Natural killer cell (primary cell): ENCODE results near the gene PHF2. TPM values are rescaled to one million over a fixed set of nuclear protein-coding genes. Genes with fewer than 3 reads are reported as not detected.
A peak's percentile ranks its signal among the peaks of the same experiment; 100 is the strongest.

Experiments used
- ATAC-seq, 3 donors: fragments of 150-1000 bp in 2 of 3; fragments of 200-7000 bp in 1 of 3; cut with Tn5 transposase; 1 replicate in 1 of 3; 2 replicates in 2 of 3; pipeline ENCODE4 v1.10.0; 2021; ENCODE audit warnings: mild to moderate bottlenecking in 2 of 3, moderate library complexity in 2 of 3
- DNase-seq, 2 donors: peaks; one replicate each; pipeline versions ENCODE4 v3.0.0 to v3.0.0-alpha.2; 2013 to 2021; ENCODE audit warnings: mixed read lengths in 1 of 2
- H3K27ac ChIP-seq: one replicate; pipeline ENCODE4 v1.5.1; 2013; ENCODE audit warnings: mild to moderate bottlenecking, low read length
- H3K27me3 ChIP-seq: one replicate; pipeline ENCODE4 v1.6.1; 2013; ENCODE audit warnings: low read length; ENCODE audit not compliant: control insufficient read depth, insufficient read depth
- H3K36me3 ChIP-seq: one replicate; pipeline ENCODE4 v1.6.1; 2013; ENCODE audit warnings: low read length; ENCODE audit not compliant: control insufficient read depth, insufficient read depth
- H3K4me1 ChIP-seq: one replicate; pipeline ENCODE4 v1.6.1; 2013; ENCODE audit warnings: low read length; ENCODE audit not compliant: control insufficient read depth, insufficient read depth
- H3K4me3 ChIP-seq: one replicate; pipeline ENCODE4 v1.5.1; 2013; ENCODE audit warnings: low read length
- H3K9me3 ChIP-seq: one replicate; pipeline ENCODE4 v1.6.1; 2013; ENCODE audit warnings: low read length; ENCODE audit not compliant: control insufficient read depth, insufficient read depth
- H3K27ac Mint-ChIP-seq, 2 donors: one replicate each; pipeline ENCODE4 v1.8.0; 2022; ENCODE audit warnings: mild to moderate bottlenecking in 2 of 2, mixed read lengths in 2 of 2, moderate library complexity in 1 of 2
- H3K27me3 Mint-ChIP-seq, 2 donors: one replicate each; pipeline ENCODE4 v1.8.0; 2022; ENCODE audit warnings: low read depth in 2 of 2, mixed read lengths in 2 of 2
- H3K36me3 Mint-ChIP-seq: one replicate; pipeline ENCODE4 v1.8.0; 2022; ENCODE audit warnings: mixed read lengths
- H3K4me1 Mint-ChIP-seq, 2 donors: one replicate each; pipeline ENCODE4 v1.8.0; 2022; ENCODE audit warnings: mixed read lengths in 2 of 2
- H3K4me3 Mint-ChIP-seq: one replicate; pipeline ENCODE4 v1.8.0; 2022; ENCODE audit warnings: mild to moderate bottlenecking, moderate library complexity, mixed read lengths
- H3K9me3 Mint-ChIP-seq, 2 donors: one replicate each; pipeline ENCODE4 v1.8.0; 2022; ENCODE audit warnings: mixed read lengths in 2 of 2
- CTCF ChIP-seq: fragments of 200-600 bp; IDR thresholded peaks from one replicate; pipeline ENCODE4 v1.8.0; 2022; ENCODE audit warnings: antibody characterized with exemption
- WGBS: methylation state at CpG from one replicate; pipeline ENCODE4 v1.1.7; 2013; ENCODE audit warnings: missing lambda C conversion rate; ENCODE audit not compliant: insufficient coverage; 5-methylcytosine and 5-hydroxymethylcytosine counted together
- intact Hi-C: fragments of 100-400 bp; cut with micrococcal nuclease; formaldehyde crosslinking; loops from one replicate; pipeline ENCODE4 v1.14.2; 2022
- total RNA-seq, 4 donors: library from RNA; stranded (reverse); fragments of 120-200 nt in 1 of 4; gene quantifications; one replicate each; pipeline versions ENCODE4 v1.2.3 to v1.2.4, GENCODE V29; 2013 to 2022

The PHF2 gene
- total RNA-seq, 3 donors from 2014 or later (not counting 1 experiment from before 2014, with no cell fraction given), result 24.8 to 28.1 (median 26.4) TPM

- peaks cover 8% of the 10 kb centered on the region for H3K36me3 Mint-ChIP-seq
- ATAC-seq (no peak), DNase-seq (no peak)
- H3K9me3 ChIP-seq, result no peaks in the 10 kb centered on the region
- no peaks in the 10 kb centered on the region for H3K36me3 ChIP-seq
- no peak overlapping the region for H3K27ac Mint-ChIP-seq
- H3K4me3 Mint-ChIP-seq, result peak overlapping the region; percentile 45
- H3K27me3 Mint-ChIP-seq, result no peaks in the 10 kb centered on the region
- H3K4me1 ChIP-seq, result peaks cover 25% of the 10 kb centered on the region
- intact Hi-C loops, result no loop called here
- no peaks in the 10 kb centered on the region for H3K27me3 ChIP-seq
- no peak for TF ChIP-seq CTCF
- H3K4me3 ChIP-seq, result no peak overlapping the region
- peaks cover 9 to 27% of the 10 kb centered on the region in 2 donors for H3K4me1 Mint-ChIP-seq
- no peak overlapping the region for H3K27ac ChIP-seq
- no peaks in the 10 kb centered on the region for H3K9me3 Mint-ChIP-seq
- WGBS, result 96% methylated on average over 3 of the region's 3 CpGs
Measured at GRCh38 chr9:93573516-93573828, 2.9 kb upstream of the PHF2 start.

- ATAC-seq, result no peak
- Histone ChIP-seq H3K27me3 (no peaks in the 10 kb centered on the region), H3K27ac (no peak overlapping the region), H3K36me3 (no peaks in the 10 kb centered on the region), H3K4me3 (no peak overlapping the region), H3K9me3 (no peaks in the 10 kb centered on the region), H3K4me1 (peaks cover 27% of the 10 kb centered on the region)
- intact Hi-C loops, result no loop called here
- H3K27me3 Mint-ChIP-seq, result no peaks in the 10 kb centered on the region
- H3K9me3 Mint-ChIP-seq, result no peaks in the 10 kb centered on the region
- peaks cover 15 to 34% of the 10 kb centered on the region in 2 donors for H3K4me1 Mint-ChIP-seq
- 95% methylated on average over 8 of the region's 9 CpGs for WGBS
- no peak for TF ChIP-seq CTCF
- H3K27ac Mint-ChIP-seq, result peak overlapping the region; percentile 83 to 91
- DNase-seq, result no peak
- H3K36me3 Mint-ChIP-seq, result peaks cover 8% of the 10 kb centered on the region
- H3K4me3 Mint-ChIP-seq, result peak overlapping the region; percentile 70
Measured at GRCh38 chr9:93574091-93574899, 2.1 kb upstream of the PHF2 start.

GRCh38 chr9:93574900-93575795 lies 1.2 kb upstream of the PHF2 start:
- H3K36me3 Mint-ChIP-seq, result peaks cover 7% of the 10 kb centered on the region
- ATAC-seq (no peak), DNase-seq (no peak)
- H3K4me1 Mint-ChIP-seq, result peaks cover 24 to 43% of the 10 kb centered on the region in 2 donors
- peaks cover 24% of the 10 kb centered on the region for H3K4me1 ChIP-seq
- peak overlapping the region; percentile 72 for H3K27ac ChIP-seq
- WGBS, result 49% methylated on average over 28 of the region's 30 CpGs
- no peaks in the 10 kb centered on the region for H3K27me3 ChIP-seq
- no peak for TF ChIP-seq CTCF
- H3K27ac Mint-ChIP-seq, result peak overlapping the region; percentile 83 to 91
- H3K9me3 Mint-ChIP-seq, result no peaks in the 10 kb centered on the region
- intact Hi-C loops, result no loop called here
- H3K27me3 Mint-ChIP-seq, result no peaks in the 10 kb centered on the region
- H3K36me3 ChIP-seq, result no peaks in the 10 kb centered on the region
- no peaks in the 10 kb centered on the region for H3K9me3 ChIP-seq
- H3K4me3 Mint-ChIP-seq, result peak overlapping the region; percentile 90
- peak overlapping the region; percentile 44 for H3K4me3 ChIP-seq
